GM12892 (cell line): Measurements from ENCODE around the gene RBM12.

Source experiments
- DNase-seq: peaks from one replicate; pipeline ENCODE4 v3.0.0; 2011; ENCODE audit not compliant: insufficient read length
- FAIRE-seq: peaks from 2 replicates; lab custom pipeline; 2011; peaks lifted over from hg19 to GRCh38; lab: Jason Lieb, UNC
- POLR2A ChIP-seq: IDR thresholded peaks from 2 replicates; pipeline ENCODE4 v1.6.1; 2011; ENCODE audit warnings: low read depth, low read length, control low read depth
- POLR2AphosphoS5 ChIP-seq: IDR thresholded peaks from 2 replicates; pipeline ENCODE4 v1.6.1; 2011; ENCODE audit warnings: low read depth, low read length, control low read depth
- TAF1 ChIP-seq: IDR thresholded peaks from 2 replicates; pipeline ENCODE4 v1.6.1; 2011; ENCODE audit warnings: low read depth, mild to moderate bottlenecking, control low read depth, low read length, borderline replicate concordance

Gene RBM12

DNA sequence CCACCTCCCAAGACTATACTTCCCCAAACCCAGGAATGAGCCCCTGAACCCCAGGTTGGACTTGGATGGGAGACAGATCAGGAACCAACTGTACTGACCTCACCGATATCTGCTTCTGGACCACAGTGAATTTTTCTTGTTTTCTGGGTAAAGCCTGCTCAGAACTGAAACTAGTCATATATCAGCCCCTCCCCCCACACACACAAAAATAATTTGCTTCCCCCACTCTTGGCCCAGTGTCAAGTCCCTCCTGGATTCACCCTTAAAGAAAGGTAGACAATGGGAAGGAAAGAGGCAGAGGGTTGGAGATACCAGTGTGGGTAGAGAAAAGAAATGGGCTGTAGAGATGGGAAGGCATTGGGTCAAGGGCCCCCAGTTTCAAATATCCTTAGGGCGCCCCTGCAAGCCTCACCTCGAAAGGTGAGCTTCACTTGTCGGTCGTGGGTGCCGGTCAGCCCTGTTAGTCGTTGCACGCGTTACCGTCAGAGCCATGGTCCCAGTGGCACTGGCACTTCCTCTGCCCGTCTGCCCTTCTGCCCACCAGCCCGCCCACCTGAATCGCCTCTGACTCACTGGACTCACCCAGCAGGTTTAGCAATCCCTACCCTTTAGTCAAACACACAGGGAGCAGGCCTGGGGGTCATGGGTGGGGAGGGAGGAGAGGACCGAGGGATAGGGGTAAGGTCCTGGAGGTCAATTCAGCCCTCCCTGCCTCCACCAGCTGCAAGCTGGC, 57.5 kb downstream of the RBM12 start:
- DNase-seq (no peak), FAIRE-seq (peak; percentile 5)
- TF ChIP-seq POLR2AphosphoS5: no peak
- no peak for TF ChIP-seq POLR2A
- no peak for TF ChIP-seq TAF1

DNA sequence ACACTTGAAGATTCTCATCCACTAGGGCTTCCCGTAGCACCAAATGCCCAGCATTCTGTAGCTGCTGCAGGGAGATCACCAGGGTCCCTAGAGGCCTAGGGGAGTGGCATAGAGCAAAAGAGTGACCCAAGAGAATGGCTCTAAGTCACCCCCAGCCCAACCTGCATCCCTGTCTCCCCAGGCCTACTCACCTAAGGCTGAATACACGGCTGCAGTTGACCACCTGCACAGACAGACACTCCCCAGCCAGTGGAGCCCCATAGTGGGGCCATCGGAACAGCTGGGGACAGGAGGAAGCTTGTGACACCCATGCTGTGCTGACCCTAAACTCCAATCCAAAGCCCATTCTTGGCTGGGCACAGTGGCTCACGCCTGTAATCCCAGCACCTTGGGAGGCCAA, 58.6 kb downstream of the RBM12 start:
- FAIRE-seq: no peak
- DNase-seq: no peak
- no peak for TF ChIP-seq POLR2AphosphoS5
- TF ChIP-seq POLR2A: no peak
- TF ChIP-seq TAF1: no peak

DNA sequence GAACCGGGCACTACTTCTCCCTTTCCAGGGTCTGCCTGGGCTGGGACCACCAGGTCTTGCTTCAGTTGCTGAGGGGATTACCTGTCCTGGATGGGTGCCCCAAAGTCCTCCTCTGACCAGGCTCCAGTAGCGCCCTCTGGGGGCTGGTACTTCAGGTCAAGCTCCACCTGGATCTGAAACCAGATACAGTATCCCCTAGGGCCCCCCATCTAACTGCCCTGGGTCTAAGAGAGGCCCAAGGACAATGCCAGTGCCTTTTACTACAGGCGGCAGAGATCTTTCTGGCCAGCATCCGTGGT, 60.3 kb downstream of the RBM12 start:
- DNase-seq: no peak
- no peak for FAIRE-seq
- no peak for TF ChIP-seq TAF1
- no peak for TF ChIP-seq POLR2A
- no peak for TF ChIP-seq POLR2AphosphoS5

DNA sequence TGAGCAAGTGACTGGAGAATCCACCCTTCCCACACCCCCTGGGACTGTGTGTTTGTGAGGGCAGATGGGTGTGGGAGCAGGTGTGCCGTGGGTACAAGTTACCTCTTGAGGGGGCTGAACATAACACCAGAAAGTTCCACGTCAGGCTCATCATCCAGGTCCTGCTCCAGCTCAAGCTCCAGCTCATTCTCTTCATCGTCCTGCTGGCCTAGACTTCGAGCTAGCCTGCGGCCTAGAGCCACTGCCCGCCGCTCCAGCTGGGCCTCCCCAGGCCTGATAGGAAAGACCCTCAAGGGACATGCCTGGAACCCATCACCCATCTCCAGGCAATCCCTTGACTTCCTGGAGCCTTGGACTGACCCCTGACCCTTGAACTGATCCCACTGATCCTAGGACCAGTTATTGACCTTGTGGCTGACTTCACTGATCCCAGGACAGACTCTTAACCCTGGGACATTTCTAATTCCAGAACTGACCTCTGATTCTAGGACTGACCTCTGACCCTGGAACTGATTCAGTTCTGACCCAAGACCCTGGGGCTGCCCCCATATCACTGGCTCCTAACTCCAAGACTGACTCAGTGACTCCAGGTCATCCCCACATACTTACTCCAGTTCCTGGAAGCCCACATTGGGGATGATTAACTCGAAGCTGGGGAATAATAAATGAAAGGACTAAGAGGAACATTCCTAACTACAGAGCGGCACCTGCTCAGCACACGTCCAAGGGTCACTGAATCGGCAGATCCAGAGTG, 60.8 kb downstream of the RBM12 start:
- TF ChIP-seq TAF1: no peak
- TF ChIP-seq POLR2AphosphoS5: no peak
- TF ChIP-seq POLR2A: no peak
- no peak for FAIRE-seq
- no peak for DNase-seq

DNA sequence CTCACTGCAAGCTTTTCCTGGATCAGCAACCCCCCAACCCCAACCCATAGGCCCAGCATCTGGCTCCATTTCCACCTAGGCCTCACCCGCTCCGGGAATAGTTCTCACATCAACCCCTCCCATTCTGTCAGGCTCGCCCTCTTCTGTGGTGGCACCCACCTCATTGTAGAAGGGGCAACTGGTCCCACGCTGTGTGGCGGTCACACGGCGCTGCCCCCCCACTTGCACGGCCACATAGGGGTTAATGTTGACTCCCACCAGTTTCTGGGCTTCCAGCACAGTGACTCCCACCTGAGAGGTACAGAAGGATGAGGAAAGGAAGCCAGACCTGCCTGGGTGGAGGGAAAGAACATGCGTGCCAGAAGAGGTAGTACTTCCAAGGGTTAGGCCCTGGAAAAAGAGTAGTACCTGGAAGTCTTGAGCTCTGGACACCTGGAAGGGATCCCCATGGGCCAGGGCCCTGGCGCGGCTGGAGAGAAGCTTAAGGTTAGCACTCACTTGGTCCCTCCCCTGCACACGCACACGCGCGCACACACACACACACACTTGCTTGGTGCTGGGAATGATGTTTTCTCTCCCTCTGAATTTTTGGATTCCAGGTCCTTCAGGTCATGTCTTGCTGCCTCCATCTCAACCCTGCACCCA, 61.7 kb downstream of the RBM12 start:
- no peak for TF ChIP-seq POLR2AphosphoS5
- TF ChIP-seq POLR2A: no peak
- TF ChIP-seq TAF1: no peak
- DNase-seq: no peak

DNA sequence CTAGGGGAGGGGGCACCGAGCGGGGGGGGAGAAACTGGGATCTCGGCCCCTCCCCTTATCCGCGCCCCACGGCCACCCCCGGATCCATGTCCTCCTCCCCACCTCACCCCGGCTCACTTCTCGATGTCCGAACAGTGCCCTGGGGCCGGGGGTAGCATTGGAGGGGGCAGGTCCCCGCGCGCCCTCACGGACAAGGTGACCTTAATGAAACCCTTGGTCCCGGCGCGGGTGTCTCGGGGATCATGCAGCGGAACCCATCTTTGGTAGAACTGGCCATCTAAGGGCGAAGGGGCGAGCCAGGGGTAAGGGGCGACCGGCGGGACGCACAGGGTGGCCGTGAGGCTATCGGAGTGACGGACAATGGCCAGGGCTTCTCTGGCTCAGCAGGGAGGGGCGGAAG, 62.7 kb downstream of the RBM12 start:
- no peak for DNase-seq
- FAIRE-seq: no peak
- TF ChIP-seq TAF1 (no peak), POLR2A (no peak), POLR2AphosphoS5 (no peak)

More for the DNA sequence above, 61.7 kb downstream of the RBM12 start:
- no peak for FAIRE-seq

DNA sequence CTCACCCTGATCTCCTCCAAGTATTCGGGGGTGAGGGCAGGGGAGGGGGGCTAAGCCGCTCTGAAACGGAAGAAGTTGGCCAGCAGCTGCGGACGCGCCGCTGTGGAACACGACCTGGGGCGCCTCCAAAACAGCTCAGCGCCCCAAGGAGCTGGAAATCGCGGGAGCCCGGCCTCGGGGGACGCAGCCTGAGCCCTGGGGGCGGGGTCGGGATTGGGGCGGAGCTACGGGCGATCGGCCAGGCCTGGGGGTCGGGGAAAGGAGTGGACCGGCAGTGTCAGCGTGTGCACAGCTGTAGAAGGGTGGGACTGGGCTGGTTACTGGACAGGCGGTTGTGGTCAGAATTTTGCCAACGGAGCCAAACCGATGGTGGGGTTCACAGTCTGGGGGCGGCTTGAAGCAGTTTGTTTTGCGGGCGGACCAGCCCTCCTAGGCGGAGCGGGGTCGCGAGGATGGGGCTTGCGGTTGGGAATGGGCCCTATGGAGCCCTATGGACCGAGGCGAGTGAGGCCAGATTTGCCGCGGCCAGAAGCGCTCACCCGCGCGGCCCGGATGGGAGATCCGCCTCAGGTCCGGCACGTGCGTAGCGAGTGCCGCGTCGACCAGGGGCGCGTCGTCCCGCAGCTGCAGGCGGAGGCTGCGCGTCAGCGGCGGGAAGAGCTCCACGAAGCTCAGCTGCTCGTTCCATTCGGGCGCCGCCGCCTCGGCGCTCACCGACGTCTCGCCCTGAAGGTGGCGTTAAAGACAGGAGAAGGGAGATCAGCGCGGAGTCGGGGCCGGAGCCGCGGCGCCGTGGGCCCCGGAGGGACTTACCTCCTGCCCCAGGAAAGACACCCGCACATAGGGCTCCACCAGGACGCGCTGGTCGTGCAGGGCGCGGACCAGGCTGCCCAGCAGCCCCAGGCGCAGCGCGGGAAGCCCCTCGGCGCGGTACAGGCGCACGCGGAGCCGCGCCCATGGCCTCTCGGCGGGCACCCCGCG, 63.4 kb downstream of the RBM12 start:
- DNase-seq (peak; percentile 67), FAIRE-seq (peak; percentile 67)
- TF ChIP-seq POLR2AphosphoS5: no peak
- TF ChIP-seq POLR2A: no peak
- no peak for TF ChIP-seq TAF1

DNA sequence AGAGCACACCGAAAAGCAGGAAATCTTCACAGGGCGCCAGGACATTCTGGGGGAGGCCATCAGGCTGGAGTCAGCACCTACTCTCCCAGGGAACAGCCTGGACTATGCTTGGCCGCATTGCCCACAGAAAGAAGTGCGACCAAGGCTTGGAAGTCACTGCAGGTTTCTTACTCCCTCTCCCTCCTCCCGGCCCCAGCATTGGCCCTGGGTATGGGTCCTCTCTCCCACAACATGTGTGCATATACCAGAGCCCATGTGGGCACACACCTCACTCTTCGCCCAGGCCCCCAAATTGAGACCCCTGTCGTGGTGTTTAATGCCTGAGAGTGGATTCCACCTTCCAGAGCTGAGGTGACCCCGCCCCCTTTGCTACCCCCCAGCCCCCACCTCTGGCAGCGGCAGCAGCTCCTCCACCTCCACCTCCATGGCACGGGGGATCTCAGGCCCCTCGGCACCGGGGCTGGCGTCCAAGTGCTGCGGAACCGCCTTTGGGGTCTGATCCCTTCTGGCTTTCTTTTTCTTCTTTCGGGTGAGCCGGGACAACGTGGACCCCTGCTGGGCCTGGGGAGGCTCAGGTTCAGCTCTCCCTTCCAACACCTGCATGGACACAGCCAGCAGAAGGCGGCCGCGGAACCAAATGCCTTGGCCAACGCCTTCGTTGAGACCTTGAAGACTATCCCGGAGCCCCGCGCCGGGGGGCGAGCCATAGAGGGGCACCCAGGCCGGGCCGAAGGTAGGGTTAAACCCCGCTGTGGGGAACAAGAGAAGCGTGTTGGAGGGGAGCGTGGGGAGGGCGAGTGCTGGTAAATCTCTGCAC, 64.3 kb downstream of the RBM12 start:
- TF ChIP-seq TAF1: no peak
- no peak for TF ChIP-seq POLR2A
- no peak for TF ChIP-seq POLR2AphosphoS5
- FAIRE-seq (no peak), DNase-seq (no peak)

DNA sequence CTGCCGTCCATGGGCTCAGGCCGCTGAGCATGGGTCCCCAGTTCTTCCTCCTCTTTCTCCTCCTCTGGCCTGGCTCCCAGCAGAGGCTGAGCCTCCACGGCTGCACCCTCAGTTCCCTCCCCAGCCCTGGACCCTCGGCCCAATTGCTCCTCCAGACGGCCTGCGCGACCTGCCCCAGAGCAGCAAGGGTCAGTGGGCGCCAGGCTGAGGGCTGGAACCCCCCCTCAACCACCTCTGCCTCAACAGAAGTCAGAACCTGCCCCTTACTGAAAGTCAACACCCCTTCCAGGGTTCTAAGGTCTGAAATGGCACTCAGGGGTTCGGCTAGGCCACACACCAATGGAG, 65.0 kb downstream of the RBM12 start:
- no peak for TF ChIP-seq POLR2A
- no peak for TF ChIP-seq POLR2AphosphoS5
- no peak for TF ChIP-seq TAF1
- no peak for FAIRE-seq
- no peak for DNase-seq
